DOHH2 (cell line): ENCODE results near the gene ADH1C.

Source experiments
- EZH2phosphoT487 ChIP-seq: fragments of 200-600 bp; sonication (generic); IDR thresholded peaks from 2 replicates; pipeline ENCODE4 v1.6.1; 2017; ENCODE audit warnings: borderline replicate concordance, mild to moderate bottlenecking, antibody characterized with exemption, low read length, moderate library complexity, mixed read lengths
- TF ChIP-seq, protein P1 (sequence below): fragments of 200-600 bp; sonication (generic); IDR thresholded peaks from one replicate; pipeline ENCODE4 v1.5.1; 2014; ENCODE audit warnings: antibody characterized with exemption, mild to moderate bottlenecking, low read depth, low read length; ENCODE audit not compliant: poor library complexity, severe bottlenecking

- TF ChIP-seq, protein P1, sequence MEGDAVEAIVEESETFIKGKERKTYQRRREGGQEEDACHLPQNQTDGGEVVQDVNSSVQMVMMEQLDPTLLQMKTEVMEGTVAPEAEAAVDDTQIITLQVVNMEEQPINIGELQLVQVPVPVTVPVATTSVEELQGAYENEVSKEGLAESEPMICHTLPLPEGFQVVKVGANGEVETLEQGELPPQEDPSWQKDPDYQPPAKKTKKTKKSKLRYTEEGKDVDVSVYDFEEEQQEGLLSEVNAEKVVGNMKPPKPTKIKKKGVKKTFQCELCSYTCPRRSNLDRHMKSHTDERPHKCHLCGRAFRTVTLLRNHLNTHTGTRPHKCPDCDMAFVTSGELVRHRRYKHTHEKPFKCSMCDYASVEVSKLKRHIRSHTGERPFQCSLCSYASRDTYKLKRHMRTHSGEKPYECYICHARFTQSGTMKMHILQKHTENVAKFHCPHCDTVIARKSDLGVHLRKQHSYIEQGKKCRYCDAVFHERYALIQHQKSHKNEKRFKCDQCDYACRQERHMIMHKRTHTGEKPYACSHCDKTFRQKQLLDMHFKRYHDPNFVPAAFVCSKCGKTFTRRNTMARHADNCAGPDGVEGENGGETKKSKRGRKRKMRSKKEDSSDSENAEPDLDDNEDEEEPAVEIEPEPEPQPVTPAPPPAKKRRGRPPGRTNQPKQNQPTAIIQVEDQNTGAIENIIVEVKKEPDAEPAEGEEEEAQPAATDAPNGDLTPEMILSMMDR, result no peak
- no peak for TF ChIP-seq EZH2phosphoT487
Observed at GRCh38 chr4:99357948-99358347, 5.4 kb upstream of the ADH1C start.
